ENCODE measurements around the gene GIMAP6. TPM values are rescaled to one million over a fixed set of nuclear protein-coding genes. Genes with fewer than 3 reads are reported as not detected.
A peak's percentile ranks its signal among the peaks of the same experiment; 100 is the strongest.
"Not testable (repeated sequence)": the region's sequence is repeated elsewhere in the genome, so short reads cannot be mapped to it uniquely, and the experiment has no call there.

GIMAP6 gene
- total and polyA plus RNA-seq, 8 donors, result 0.89 to 18.4 (median 6.0) TPM

DNA sequence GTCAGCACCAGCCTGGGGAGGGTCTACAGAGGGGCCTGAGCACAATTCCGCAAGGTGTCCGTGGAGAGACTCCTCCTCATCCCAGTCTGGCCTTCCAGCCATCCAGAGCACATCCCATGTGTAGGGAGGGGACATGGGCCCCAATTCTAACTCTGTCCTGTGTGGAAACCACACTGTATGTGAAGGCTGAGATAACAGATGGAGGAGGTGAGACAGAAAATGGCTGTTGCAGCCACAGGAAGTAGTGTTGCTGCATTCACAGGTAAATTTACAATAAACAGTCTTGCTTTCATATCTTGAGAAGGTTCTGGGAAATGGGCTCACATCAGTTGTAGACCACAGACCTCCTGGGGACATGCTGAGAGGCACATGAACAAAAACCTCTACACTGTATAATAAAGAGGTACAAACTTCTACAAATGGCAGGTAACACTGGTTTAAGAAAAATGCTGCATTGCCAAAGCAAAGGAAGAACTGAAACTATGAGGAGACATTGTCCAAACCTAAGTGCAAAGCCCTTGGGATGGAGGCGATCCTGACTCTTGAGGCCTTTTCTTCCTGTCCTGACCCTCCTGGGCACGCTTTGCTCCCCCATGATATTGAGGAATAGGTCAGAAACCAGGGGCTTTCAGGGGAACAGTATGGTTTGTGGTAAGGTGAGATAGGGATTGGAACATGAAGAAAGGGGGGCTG is 31.8 kb upstream of the GIMAP6 start:
- Histone ChIP-seq H3K27me3 (no peaks in the 10 kb centered on the region), H3K27ac (peak overlapping the region in 4 of 5 donors; percentile 13 to 71 (median 60)), H3K9me3 (peaks cover 0 to 4% (median 2%) of the 10 kb centered on the region in 4 donors), H3K36me3 (no peaks in the 10 kb centered on the region), H3K4me1 (peaks cover 0 to 6% (median 2%) of the 10 kb centered on the region in 4 donors), H3K4me3 (no peak overlapping the region)
- intact Hi-C loops (cut with DNase I; ENCODE audit: low total_unique reads), result no loop called here
- 74 to 85% (median 78%) methylated on average over 4 of the region's 4 CpGs for WGBS, 5 donors
- peak in 1 of 2 donors; percentile 37 for DNase-seq
- TF ChIP-seq, protein P1, sequence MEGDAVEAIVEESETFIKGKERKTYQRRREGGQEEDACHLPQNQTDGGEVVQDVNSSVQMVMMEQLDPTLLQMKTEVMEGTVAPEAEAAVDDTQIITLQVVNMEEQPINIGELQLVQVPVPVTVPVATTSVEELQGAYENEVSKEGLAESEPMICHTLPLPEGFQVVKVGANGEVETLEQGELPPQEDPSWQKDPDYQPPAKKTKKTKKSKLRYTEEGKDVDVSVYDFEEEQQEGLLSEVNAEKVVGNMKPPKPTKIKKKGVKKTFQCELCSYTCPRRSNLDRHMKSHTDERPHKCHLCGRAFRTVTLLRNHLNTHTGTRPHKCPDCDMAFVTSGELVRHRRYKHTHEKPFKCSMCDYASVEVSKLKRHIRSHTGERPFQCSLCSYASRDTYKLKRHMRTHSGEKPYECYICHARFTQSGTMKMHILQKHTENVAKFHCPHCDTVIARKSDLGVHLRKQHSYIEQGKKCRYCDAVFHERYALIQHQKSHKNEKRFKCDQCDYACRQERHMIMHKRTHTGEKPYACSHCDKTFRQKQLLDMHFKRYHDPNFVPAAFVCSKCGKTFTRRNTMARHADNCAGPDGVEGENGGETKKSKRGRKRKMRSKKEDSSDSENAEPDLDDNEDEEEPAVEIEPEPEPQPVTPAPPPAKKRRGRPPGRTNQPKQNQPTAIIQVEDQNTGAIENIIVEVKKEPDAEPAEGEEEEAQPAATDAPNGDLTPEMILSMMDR (IDR thresholded peaks at IDR 0.05), result no peak
- TF ChIP-seq EP300 (IDR thresholded peaks at IDR 0.05) (no peak), POLR2AphosphoS5 (IDR thresholded peaks at IDR 0.05) (no peak), POLR2A (IDR thresholded peaks at IDR 0.05) (no peak)

- H3K4me1 ChIP-seq; H3K27ac ChIP-seq; intact Hi-C loops (cut with DNase I; ENCODE audit: low total_unique reads); H3K4me3 ChIP-seq; DNase-seq; H3K36me3 ChIP-seq; H3K27me3 ChIP-seq; H3K9me3 ChIP-seq: not testable (repeated sequence)
Measured at GRCh38 chr7:150662821-150663220, 30.6 kb upstream of the GIMAP6 start.

DNA sequence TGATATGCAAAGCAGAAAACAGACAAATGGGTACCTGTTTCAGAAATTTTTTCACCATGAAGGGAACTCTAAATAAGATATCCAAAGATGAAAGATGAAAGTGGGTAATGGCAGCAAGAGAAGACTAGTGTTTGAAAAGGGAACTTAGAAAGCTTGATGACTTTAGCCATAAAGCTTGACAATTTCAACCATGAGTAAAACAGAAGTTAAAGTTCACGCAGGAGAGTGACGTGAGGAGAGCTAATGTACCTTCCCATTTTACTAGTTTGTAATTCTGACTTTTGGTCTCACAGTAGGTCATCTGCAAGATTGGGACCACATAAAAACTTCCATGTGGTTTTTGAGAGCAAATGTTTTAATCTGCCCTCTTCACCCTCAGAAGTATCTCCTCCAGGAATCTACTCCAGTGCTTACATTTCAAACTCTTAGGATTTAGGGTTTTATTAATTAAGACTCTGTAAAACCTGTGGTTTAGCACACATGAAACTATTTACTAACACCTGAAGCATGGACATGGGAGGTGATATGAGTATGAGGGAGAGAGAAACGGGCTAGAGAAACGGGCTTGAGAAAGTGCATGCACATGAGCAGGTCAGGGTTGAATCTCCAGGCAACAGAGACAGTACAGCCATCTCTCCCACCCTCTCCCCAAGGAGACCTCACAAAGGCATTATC is 28.9 kb upstream of the GIMAP6 start:
- H3K36me3 ChIP-seq, result no peaks in the 10 kb centered on the region
- H3K9me3 ChIP-seq, result peaks cover 0 to 6% (median 3%) of the 10 kb centered on the region in 4 donors
- no peaks in the 10 kb centered on the region for H3K27me3 ChIP-seq
- H3K27ac ChIP-seq, result no peak overlapping the region
- peaks cover 0 to 6% (median 4%) of the 10 kb centered on the region in 4 donors for H3K4me1 ChIP-seq
- H3K4me3 ChIP-seq, result no peak overlapping the region
- DNase-seq, result no peak
- 80 to 90% (median 83%) methylated on average over 4 of the region's 4 CpGs for WGBS, 5 donors
- TF ChIP-seq EP300 (IDR thresholded peaks at IDR 0.05) (no peak), POLR2A (IDR thresholded peaks at IDR 0.05) (no peak), POLR2AphosphoS5 (IDR thresholded peaks at IDR 0.05) (no peak)
- TF ChIP-seq, protein P1 (IDR thresholded peaks at IDR 0.05), result no peak
- intact Hi-C loops (cut with DNase I; ENCODE audit: low total_unique reads), result no loop called here

DNA sequence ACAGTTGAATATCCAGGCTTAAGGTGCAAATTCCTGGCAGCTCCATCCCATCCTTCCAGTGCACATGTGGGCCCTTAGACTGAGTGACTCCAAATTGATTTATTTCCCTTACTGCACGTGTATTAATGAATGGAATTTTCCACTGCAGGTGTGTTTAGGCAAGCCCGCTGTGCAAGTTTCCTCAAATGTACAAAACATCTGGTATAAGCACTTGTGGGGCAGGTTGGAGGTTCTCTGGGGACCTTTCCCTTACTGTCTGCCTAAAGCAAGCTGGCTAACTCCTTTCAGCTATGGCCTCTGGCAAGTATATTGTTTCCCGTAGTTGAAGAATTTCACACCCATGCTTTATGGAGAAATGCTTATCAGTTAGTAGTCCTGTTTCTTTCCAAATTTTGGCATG is 25.3 kb upstream of the GIMAP6 start:
- WGBS, 5 donors, result 49 to 90% (median 77%) methylated on average over 3 of the region's 3 CpGs

More for the DNA sequence above, 25.3 kb upstream of the GIMAP6 start:
- DNase-seq, result no peak
- Histone ChIP-seq H3K27me3 (no peaks in the 10 kb centered on the region), H3K36me3 (no peaks in the 10 kb centered on the region), H3K27ac (no peak overlapping the region), H3K9me3 (peaks cover 0 to 6% (median 3%) of the 10 kb centered on the region in 4 donors), H3K4me3 (no peak overlapping the region), H3K4me1 (peaks cover 0 to 7% (median 0%) of the 10 kb centered on the region in 4 donors)
- TF ChIP-seq, protein P1 (IDR thresholded peaks at IDR 0.05), result no peak
- intact Hi-C loops (cut with DNase I; ENCODE audit: low total_unique reads), result no loop called here

Data from stomach (tissue), 9 donors.